Endothelial cell of hepatic sinusoid (primary cell): ENCODE results near the gene ZNF792.
"Not testable (repeated sequence)": the region's sequence is repeated elsewhere in the genome, so short reads cannot be mapped to it uniquely, and the experiment has no call there.

Source experiments
- in situ Hi-C: cut with HindIII; loops from 2 replicates; pipeline ENCODE4 v1.10.0; 2017; ENCODE audit warnings: low sequenced_read_pairs

The ZNF792 gene

DNA sequence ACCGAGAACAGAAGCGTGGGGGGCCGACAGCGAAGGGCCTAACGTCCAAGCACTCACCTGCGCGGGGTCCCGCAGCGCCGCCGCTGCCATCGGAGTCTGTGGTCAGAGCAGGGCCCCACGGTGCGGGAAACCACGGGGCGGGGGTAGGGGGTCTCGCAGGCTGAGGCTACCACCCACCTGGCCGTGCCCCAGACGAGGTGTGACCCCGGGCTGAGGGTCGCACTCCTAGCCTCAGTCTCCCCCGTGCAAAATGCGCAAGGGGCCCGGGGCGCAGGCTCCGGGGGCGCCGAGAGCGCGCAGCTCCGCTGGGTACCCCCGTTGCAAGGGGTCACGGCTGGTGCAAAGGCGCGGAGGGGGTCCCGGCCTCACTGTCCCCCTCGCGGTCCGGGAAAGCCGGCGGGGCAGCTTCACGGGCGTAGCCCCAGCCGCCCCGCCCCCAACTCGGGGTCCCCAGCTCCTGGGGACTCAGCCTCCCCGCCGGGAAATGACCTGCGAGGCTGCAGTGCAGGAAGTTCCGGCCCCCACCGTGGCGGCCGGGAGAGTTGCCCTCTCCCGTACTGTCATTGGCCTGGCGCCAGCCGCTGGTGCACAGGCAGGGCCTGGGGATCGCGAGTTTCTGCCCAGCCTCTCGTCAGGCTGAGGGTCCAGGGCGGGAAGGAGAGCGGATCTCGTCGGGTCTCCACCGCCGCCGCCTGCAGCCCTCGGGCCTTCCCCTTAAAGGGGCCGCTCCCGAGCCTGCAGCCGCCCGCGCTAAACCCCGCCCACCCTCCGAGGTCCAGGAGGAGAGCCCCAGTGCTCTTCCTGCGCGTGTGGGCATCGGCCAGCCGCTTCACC is at the start of gene ZNF792:
Gene ZNF792 (minus strand): TSS at position 657 of the 834 bp plus-strand sequence. CDS start 567 bp downstream, at position 90.
- in situ Hi-C loops = no loop called here

DNA sequence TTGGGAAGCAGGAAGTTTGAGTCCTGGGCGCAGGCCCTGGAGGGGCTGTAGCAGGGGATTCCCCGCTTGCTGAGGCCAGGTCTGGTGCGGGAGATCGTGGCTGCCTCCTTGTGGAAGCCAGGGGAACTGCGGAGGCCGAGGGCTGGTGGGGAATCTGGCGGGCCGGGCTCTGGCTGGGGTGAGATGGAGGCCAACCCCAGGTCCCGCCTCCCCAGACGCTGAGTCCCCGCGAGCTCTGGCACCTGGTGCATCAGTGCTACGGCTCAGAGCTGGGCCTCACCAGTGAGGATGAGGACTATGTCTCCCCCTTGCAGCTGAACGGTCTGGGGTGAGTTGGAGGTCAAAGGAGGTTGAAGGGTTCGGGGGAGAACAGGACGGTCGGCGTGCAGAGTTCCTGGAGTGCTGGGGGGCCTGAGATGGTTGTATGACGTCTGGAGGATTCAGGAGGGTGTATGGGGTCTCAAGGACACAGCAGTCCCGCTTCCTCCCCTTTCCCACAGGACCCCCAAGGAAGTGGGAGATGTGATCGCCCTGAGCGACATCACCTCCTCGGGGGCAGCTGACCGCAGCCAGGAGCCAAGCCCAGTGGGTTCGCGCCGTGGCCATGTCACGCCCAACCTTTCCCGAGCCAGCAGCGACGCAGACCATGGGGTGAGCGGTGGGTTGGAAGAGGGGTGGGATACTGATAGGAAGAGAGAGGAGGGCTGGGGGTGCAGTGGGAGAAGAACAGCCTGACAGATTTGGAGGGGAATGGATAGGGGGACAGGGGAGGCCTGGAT is 49.2 kb upstream of the ZNF792 start:
- in situ Hi-C loops = no loop called here

DNA sequence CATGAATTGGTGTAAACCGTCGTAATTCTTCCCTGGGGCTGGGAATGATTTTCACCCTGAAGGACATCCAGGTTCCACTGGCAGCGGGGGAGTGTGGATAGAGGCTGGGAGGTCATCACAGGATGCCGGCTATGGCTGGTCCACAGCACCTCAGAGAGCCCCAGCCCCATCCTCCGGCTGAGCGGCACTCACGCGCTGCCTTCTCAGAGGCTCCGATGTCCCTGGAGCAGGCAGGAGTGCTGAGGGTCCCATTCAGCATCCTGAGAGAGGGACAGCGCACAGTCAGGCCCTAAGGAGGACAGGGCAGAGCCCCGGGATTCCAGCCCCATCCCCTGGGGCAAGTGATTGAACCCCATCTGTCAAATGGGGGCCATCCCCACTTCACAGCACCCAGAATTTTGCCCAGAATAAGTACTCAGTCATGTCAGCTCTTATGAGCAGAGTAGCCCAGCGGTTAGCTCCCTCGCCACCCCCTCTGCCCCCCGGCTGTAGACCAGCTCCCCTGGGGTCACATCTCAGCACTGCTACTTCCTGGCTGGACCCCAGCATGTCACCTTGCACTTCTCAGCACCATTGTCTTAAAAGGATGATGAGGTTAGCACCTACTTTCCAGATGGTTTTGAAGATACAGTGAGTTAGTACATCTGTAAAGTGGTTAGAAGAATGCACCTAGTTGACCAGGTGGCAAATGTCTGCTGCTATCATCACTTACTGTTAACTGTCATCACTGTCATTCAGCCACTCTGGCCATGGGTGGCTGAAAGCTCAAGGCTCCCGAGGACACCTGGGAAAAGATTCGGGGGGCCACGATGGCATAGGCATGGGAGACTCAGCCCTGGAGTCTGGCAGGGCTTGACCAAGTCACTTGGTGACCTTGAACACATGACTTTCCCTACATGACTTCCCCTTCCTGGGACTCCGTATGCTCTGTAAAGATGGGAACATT is 48.0 kb upstream of the ZNF792 start:
- in situ Hi-C loops = no loop called here

DNA sequence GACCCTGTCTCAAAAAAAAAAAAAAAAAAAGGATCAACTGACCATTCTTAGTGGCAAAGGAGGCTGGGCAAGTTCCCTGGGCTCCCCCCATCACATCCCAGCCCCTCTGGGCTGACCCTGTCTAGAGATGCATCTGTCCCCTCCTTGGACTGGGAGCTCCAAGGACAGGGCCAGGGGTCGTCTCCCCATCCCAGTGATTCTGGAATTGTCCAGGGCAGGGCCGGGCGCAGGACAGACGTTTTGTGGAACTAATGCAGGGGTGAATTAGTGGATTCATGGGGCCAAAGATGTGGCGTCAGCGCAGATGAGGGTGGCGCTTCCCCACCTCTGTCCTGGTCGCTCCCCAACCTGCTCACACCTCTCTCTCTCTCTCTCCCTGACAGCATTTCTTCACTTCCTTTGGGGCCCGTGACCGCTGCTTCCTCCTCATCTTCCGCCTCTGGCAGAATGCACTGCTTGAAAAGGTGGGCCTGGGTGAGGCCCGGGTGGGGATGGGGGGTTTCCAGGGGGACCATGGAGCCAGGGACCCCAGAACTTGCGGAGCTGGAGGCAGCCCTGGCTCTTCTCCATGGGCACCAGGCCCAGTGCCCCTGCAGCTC is 47.2 kb upstream of the ZNF792 start:
- in situ Hi-C loops = no loop called here

DNA sequence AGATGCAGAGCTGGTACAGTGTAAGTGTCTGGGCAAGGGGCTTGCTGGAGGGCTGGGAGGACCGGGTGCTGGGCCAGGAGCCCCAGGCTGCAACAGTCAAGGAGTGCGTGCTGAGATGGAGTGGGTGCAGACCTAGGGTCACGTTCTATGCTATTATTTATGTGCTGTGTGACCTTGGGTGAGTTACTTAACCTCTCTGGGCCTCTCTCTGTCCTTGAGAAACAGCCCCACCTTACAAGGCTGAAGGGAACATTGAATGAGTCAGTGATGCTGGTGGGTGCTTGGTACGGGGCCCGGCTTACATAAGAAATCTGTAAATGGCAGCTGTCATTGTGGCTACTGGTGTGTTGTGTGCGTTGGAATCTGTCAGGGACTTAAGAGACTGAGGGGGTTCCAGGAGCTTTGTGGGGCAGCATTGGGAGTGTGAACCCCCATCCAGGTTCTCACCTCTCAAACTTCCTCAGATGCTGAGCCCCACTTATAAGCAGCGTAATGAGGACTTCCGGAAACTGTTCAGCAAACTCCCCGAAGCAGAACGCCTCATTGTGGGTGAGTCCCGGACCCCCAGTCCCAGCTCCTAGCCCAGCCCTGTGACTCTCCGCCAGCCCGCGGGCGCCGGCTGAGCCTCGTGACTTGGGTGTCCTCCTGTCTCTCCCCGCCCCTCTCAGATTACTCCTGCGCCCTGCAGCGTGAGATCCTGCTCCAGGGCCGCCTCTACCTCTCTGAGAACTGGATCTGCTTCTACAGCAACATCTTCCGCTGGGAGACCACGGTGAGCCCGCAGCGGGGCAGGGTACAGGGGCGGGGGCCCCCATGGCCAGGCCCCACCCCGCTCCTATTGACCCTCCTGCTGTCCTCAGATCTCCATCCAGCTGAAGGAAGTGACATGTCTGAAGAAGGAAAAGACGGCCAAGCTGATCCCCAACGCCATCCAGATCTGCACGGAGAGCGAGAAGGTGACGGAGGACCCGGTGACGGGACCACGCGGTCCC is 45.7 kb upstream of the ZNF792 start:
- in situ Hi-C loops = no loop called here

DNA sequence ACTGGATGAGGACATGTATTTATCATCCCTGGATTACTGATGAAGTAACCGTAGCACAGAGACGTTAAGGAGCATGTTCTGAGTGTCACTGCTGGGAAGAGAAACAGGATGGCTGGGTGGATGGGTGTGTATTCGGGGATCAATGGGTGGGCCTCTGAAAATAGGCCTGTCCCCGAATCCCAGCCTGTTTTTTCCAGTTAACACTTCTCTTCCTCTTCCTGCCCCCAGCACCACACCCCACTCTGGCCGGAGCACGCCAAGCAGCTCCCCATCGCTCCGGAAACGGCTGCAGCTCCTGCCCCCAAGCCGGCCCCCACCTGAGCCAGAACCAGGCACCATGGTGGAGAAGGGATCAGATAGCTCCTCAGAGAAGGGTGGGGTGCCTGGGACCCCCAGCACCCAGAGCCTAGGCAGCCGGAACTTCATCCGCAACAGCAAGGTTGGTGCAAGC is 44.9 kb upstream of the ZNF792 start:
- in situ Hi-C loops = no loop called here

DNA sequence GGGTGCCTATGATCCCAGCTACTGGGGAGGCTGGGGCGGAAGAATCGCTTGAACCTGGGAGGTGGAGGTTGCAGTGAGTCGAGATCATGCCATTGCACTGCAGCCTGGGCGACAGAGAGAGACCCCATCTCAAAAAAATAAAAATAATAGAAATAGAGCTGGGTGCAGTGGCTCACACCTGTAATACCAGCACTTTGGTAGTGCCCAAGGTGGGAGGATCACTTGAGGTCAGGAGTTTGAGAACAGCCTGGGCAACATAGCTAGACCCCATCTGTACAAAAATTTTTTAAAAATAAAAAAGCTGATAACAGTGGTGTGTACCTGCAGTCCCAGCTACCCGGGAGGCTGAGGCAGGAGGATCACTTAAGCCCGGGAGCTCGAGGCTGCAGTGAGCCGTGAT is 43.4 kb upstream of the ZNF792 start:
- in situ Hi-C loops = not testable (repeated sequence)

DNA sequence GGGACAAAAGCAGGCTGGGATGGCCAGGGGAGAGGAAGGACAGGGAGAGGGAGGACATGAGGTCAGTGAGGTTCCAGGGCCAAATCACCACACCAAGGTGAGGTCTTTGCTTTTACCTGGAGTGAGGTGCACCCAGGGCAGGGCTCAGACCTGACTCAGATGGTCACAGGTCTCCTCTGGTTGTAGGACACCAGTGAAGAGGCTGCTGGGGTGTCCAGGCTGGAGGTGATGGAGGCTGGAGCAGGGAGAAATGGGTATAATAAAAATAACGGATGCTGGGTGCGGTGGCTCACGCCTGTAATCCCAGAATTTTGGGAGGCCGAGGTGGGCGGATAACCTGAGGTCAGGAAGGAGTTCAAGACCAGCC is 43.0 kb upstream of the ZNF792 start:
- in situ Hi-C loops = no loop called here

DNA sequence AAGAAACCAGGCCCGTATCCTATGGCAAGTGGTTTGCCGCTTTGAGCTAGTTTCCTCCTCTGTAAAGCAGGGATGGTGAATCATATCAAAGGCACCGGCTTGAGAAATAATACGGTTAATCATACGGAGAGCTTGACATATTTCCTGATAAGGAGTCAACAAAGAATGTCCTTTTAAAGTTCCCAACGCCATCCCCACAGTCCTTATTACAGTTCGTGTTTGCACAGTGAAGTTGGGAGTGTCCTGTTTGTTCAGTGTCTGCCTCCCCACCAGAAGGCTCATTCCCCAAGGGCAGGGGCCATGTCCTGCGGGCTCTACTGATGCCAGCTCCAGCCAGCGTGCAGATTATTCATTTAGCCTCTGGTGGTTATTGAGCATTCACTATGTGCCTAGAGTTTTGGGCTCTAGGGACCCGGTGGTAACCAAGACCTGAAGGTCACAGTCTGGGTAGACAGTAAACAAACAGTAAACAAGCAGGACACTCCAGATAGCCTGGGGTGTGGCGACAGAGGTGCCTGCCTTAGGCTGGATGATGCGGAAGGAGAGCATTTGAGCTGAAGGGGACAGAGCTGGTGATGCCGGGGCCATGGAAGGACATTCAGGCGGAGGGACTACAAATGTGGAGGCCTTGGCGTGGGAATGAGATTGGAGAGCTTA is 42.4 kb upstream of the ZNF792 start:
- in situ Hi-C loops = no loop called here

DNA sequence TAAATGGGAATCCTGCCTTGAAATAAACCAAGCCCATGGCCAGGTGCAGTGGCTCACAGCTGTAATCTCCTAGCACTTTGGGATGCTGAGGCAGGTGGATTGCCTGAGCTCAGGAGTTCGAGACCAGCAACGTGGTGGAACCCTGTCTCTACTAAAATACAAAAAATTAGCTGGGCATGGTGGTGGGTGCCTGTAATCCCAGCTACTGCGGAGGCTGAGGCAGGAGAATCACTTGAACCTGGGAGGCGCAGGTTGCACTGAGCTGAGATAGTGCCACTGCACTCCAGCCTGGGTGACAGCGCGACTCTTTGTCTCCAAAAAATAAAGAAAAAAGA is 41.9 kb upstream of the ZNF792 start:
- in situ Hi-C loops = not testable (repeated sequence)

DNA sequence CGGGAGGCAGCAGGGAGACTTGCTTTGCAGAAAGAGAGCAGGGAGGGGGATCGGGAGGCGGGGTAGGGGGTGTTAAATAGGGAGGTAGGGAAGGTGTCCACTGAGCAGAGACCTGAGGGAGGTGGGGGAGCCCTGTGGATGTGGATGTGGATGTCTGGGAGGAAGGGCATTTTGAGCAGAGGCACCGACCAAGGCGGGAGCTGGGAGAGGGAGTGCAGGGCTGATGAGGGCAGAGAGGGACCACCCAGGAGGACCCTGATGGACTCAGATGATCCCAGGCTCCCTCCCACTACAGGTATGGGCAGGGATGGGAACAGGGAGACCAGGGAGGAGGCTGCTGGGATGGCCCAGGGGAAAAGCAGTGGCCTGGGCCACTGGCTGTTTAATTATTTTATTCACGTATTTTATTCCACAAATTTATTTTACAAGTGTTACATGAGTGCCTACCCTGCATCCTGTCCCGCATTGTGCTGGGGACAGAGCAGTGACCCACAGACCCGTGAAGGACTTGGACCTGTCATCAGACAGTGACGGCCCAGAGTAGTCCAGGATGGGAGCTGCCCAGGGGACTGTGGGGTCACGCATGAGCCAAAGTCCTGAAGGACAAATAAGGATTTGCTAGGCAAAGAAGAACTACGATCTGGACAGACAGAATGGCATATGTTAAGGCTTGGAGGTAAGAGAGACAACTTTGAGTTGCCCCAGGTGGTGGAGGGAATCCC is 41.4 kb upstream of the ZNF792 start:
- in situ Hi-C loops = no loop called here

DNA sequence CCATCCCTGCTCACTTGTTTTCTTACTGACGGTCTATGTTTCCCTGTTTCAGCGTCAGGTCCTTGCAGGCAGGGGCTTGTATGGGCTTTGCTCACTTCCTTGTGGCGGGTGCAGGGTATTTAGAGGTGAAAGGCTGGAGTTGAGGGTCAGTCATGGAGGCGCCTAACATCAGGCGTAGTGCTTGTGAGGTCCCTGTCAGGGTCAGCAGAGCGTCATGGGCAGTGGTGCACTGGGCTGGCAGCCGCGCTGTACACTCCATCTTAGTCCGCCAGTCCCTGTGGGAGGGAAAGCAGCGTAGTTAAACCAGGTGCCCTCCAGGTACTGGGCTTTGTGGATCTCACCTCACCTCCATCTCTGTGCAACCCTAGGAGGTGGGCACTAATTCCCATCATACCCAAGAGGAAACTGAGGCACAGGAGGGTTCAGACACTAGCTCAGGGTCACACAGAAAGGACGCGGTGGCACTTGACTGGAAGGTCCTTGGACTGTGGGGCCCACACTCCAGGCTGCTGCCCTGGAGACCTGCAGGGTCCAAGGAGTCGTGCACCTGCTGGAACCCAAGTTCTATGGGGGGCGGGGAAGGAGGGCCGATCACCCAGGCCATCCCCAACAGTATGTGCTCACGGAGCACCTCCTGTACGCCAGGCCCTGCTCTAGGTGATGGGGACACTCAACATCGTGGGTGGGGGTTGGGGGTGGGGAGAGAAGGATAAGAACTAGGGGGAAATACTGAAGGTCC is 40.7 kb upstream of the ZNF792 start:
- in situ Hi-C loops = no loop called here

DNA sequence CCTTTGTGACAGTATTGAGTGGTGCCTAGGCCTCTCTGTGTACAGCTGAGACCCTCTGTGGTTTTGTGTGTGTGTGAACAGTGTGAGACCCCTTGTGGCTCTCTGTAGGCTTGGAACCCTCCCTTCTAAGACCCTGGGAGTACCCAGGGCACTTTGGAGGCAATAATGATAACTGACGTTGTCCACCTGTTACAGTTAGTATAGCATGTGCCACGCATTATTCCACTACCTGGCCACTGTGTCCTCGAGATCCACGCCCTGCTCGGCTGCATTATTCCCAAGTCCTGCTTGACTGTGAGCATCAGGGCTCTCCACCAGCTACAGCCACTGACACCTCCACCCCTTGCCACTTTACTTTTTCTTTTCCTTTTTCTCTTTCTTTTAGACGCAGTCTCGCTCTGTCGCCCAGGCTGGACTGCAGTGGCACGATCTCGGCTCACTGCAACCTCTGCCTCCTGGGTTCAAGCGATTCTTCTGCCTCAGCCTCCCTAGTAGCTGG is 38.1 kb upstream of the ZNF792 start:
- in situ Hi-C loops = no loop called here

DNA sequence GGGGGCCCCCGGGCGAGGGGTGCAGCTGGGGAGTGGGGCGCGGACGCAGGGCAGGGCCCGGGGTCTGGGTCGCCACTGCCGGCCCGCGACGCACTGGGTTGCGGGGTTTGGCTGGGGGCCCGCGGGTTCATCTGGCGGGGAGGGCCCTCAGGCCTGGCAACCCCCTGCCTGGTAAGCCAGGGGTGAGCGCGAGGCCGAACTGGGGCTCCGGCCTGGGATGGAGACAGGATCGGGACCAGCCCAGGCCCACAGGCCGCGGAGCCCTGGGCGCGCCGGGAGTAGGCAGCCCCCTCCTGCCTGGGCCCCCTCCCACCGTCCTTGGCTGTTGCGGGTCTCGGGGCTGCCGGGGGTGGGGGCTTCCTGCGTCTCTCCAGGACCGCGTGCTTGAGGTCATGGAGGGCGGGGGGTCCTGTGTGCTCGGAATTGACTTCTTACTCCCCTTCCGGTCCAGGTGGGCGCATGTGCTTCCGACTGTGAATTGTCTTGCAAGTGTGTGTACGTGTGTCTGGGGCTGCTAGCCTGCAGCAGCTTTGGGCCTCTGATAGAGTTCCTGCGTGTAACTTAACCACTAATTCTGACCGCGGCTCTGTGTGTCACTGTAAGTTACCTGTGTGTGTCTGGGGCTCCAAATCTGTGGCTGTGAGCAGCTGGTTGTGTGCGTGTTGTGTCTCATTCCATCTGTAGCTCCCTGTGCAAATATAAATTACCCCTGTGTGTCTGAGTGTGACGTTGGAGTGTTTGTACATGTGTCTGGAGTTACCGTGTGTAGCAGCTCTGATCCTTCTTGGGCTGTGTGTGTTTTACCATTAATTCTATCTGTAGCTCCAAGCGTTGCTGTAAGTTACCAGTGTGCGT is 36.8 kb upstream of the ZNF792 start:
- in situ Hi-C loops = no loop called here

DNA sequence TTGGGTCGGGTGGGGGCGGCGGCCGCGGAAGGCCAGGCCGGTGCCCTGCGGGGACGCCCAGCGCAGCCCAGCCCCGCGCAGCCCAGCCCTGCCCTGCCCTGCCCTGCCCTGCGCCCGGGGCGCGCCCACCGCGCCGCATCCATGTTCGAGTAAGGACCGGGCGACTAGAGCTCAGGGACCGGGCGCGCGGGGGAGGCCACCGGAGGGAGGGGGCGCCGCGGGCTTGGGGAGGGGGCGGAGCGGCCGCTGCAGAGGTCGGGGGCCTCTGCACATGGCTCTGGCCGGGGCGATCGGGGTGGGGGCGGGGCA is 36.3 kb upstream of the ZNF792 start:
- in situ Hi-C loops = no loop called here

DNA sequence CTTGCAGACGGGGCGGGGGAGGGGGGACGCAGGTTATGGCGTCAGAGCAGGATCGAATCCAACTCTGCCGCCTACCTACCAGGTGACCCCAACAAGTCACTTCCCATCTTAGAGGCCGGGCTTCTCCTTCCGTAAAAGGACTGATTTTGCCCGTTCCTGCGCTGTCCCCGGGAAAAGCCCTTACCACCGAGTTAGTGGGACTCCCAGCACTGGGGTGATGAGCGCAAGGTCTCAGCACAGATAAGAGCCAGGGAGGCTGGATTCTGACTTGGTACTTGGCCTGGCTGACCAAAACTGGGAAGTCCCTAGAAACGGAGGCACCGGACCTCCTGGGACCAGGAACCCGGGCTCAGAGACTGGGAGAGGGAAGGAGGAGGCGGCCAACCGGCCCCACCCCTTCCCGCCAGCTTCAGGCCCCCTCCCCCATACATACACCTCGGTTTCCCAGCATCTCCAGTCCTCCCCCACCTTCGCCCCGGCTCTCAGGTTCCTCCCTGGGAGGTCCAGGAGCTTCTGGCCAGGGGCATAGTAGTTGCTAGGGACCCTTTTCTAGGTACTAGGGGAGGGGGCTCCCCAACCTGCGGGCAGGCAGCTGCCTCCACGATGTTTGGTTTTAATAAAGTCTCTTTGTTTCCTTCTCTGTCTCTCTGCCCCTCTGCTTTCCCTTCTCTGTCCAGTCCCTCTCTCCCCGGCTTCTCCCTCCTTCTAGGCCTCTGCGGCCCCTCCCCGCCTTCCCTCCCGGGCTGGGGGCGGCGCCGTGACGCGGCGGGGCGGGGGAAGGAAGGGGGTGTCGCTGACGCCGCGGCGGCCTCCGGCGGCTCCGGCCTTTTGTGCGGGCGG is 35.7 kb upstream of the ZNF792 start, which contains the start of gene GRAMD1A:
Gene GRAMD1A (plus strand): TSS at position 826 of the 840 bp plus-strand sequence. CDS start 156 bp downstream, outside the sequence.
- in situ Hi-C loops = no loop called here
